SU-DHL-6 (cell line): ENCODE results near the gene GASK1B.

ENCODE experiments used
- H2AFZ ChIP-seq: fragments of 200-600 bp; sonication (generic); 2 replicates; pipeline ENCODE4 v1.6.1; 2014; ENCODE audit warnings: low read depth, mild to moderate bottlenecking, moderate library complexity, mixed read lengths, antibody characterized with exemption, low read length; ENCODE audit not compliant: severe bottlenecking
- H3F3A ChIP-seq: fragments of 200-600 bp; shearing (Covaris generic); 2 replicates; pipeline ENCODE4 v1.6.0; 2016; ENCODE audit warnings: antibody characterized with exemption, mild to moderate bottlenecking; ENCODE audit not compliant: insufficient read depth
- H3K27ac ChIP-seq: fragments of 200-600 bp; sonication (generic); 2 replicates; pipeline ENCODE4 v1.5.1; 2016; ENCODE audit warnings: low read depth, mild to moderate bottlenecking, low read length, moderate library complexity, mixed read lengths
- H3K27me3 ChIP-seq: fragments of 200-600 bp; sonication (generic), shearing (Covaris generic); 2 replicates; pipeline ENCODE4 v1.6.0; 2014; ENCODE audit warnings: mild to moderate bottlenecking, low read length
- H3K36me3 ChIP-seq: fragments of 200-600 bp; sonication (generic); 2 replicates; pipeline ENCODE4 v1.6.1; 2014; ENCODE audit warnings: mild to moderate bottlenecking, low read length, mixed read lengths
- H3K4me2 ChIP-seq: fragments of 300-600, 200-600 bp; shearing (Covaris generic), sonication (generic); 2 replicates; pipeline ENCODE4 v1.6.0; 2014; ENCODE audit warnings: low read length, low read depth, mild to moderate bottlenecking; ENCODE audit not compliant: poor library complexity, severe bottlenecking
- H3K4me3 ChIP-seq: fragments of 200-600 bp; sonication (generic); 2 replicates; pipeline ENCODE4 v1.5.1; 2014; ENCODE audit warnings: antibody characterized with exemption, low read length, mild to moderate bottlenecking, mixed read lengths; ENCODE audit not compliant: insufficient read depth, poor library complexity, severe bottlenecking
- H3K79me2 ChIP-seq: fragments of 200-600 bp; sonication (generic); 2 replicates; pipeline ENCODE4 v1.6.1; 2014; ENCODE audit warnings: mild to moderate bottlenecking, low read length, moderate library complexity; ENCODE audit not compliant: insufficient read depth
- H3K9ac ChIP-seq: fragments of 200-600 bp; sonication (generic); 2 replicates; pipeline ENCODE4 v1.7.0; 2014; ENCODE audit warnings: mild to moderate bottlenecking, low read length
- H3K9me2 ChIP-seq: fragments of 200-600 bp; sonication (generic); replicated peaks from 2 replicates; pipeline ENCODE4 v1.6.1; 2014; ENCODE audit warnings: low read length; ENCODE audit not compliant: insufficient read depth
- H3K9me3 ChIP-seq: fragments of 200-600 bp; sonication (generic); 2 replicates; pipeline ENCODE4 v1.6.1; 2014; ENCODE audit warnings: low read length, mixed read lengths; ENCODE audit not compliant: insufficient read depth
- H4K20me1 ChIP-seq: fragments of 200-600 bp; sonication (generic); 2 replicates; pipeline ENCODE4 v1.6.1; 2014; ENCODE audit warnings: low read depth, mild to moderate bottlenecking, antibody characterized with exemption, low read length, moderate library complexity, mixed read lengths
- CTCF ChIP-seq: fragments of 200-600 bp; sonication (generic); IDR thresholded peaks from one replicate; pipeline ENCODE4 v1.5.1; 2017; ENCODE audit warnings: antibody characterized with exemption, mild to moderate bottlenecking, low read length, moderate library complexity; ENCODE audit not compliant: insufficient read depth, poor library complexity, severe bottlenecking
- EZH2phosphoT487 ChIP-seq: fragments of 200-600 bp; sonication (generic), shearing (Covaris generic); conservative IDR thresholded peaks from 2 replicates; pipeline ENCODE4 v1.6.1; 2018; ENCODE audit warnings: mild to moderate bottlenecking, antibody characterized with exemption, low read length, moderate library complexity, mixed read lengths

The GASK1B gene

GRCh38 chr4:158179465-158179864 is 6.6 kb upstream of the GASK1B start:
- no peak overlapping the region for H3K9ac ChIP-seq
- H3K9me3 ChIP-seq, result no peaks in the 10 kb centered on the region
- H4K20me1 ChIP-seq, result no peaks in the 10 kb centered on the region
- no peaks in the 10 kb centered on the region for H3K9me2 ChIP-seq
- TF ChIP-seq EZH2phosphoT487 (no peak), CTCF (no peak)
- no peaks in the 10 kb centered on the region for H3K27me3 ChIP-seq
- H3F3A ChIP-seq, result no peaks in the 10 kb centered on the region
- H2AFZ ChIP-seq, result no peak overlapping the region
- no peaks in the 10 kb centered on the region for H3K79me2 ChIP-seq
- no peak overlapping the region for H3K27ac ChIP-seq
- no peak overlapping the region for H3K4me2 ChIP-seq
- no peaks in the 10 kb centered on the region for H3K36me3 ChIP-seq
- H3K4me3 ChIP-seq, result no peak overlapping the region

GRCh38 chr4:158176776-158177175 is 4.0 kb upstream of the GASK1B start:
- Histone ChIP-seq H3K9me3 (no peaks in the 10 kb centered on the region), H3F3A (no peaks in the 10 kb centered on the region), H3K27me3 (no peaks in the 10 kb centered on the region), H4K20me1 (no peaks in the 10 kb centered on the region), H3K4me2 (no peak overlapping the region), H3K9ac (no peak overlapping the region), H3K9me2 (no peaks in the 10 kb centered on the region), H3K79me2 (no peaks in the 10 kb centered on the region), H3K4me3 (no peak overlapping the region), H3K36me3 (no peaks in the 10 kb centered on the region), H3K27ac (no peak overlapping the region), H2AFZ (no peak overlapping the region)
- TF ChIP-seq EZH2phosphoT487 (no peak), CTCF (no peak)

- no peaks in the 10 kb centered on the region for H4K20me1 ChIP-seq
- H3F3A ChIP-seq, result no peaks in the 10 kb centered on the region
- H3K79me2 ChIP-seq, result no peaks in the 10 kb centered on the region
- no peaks in the 10 kb centered on the region for H3K27me3 ChIP-seq
- H3K36me3 ChIP-seq, result no peaks in the 10 kb centered on the region
- H3K4me2 ChIP-seq, result no peak overlapping the region
- TF ChIP-seq CTCF (no peak), EZH2phosphoT487 (no peak)
- H2AFZ ChIP-seq, result no peak overlapping the region
- no peaks in the 10 kb centered on the region for H3K9me3 ChIP-seq
- H3K9me2 ChIP-seq, result no peaks in the 10 kb centered on the region
- H3K9ac ChIP-seq, result no peak overlapping the region
- no peak overlapping the region for H3K27ac ChIP-seq
- H3K4me3 ChIP-seq, result no peak overlapping the region
These were observed 3.3 kb upstream of the GASK1B start for GRCh38 chr4:158176108-158176507.
